GM12891 (cell line): Measurements from ENCODE around the gene FAM47E.
"Not testable (repeated sequence)": the region's sequence is repeated elsewhere in the genome, so short reads cannot be mapped to it uniquely, and the experiment has no call there.

Source experiments
- DNase-seq: peaks from one replicate; pipeline ENCODE4 v3.0.0; 2011; ENCODE audit warnings: low spot score; ENCODE audit not compliant: insufficient read length
- FAIRE-seq: peaks from 2 replicates; lab custom pipeline; 2011; peaks lifted over from hg19 to GRCh38; lab: Jason Lieb, UNC
- PAX5 ChIP-seq: IDR thresholded peaks from 2 replicates; pipeline ENCODE4 v1.6.1; 2011; ENCODE audit warnings: low read length, moderate library complexity, mild to moderate bottlenecking; ENCODE audit not compliant: insufficient read depth, severe bottlenecking
- POLR2A ChIP-seq: IDR thresholded peaks from 2 replicates; pipeline ENCODE4 v1.6.1; 2011; ENCODE audit warnings: low read depth, low read length, control low read depth
- POLR2AphosphoS5 ChIP-seq: IDR thresholded peaks from 2 replicates; pipeline ENCODE4 v1.6.1; 2011; ENCODE audit warnings: low read depth, low read length, control low read depth
- POU2F2 ChIP-seq: IDR thresholded peaks from 2 replicates; pipeline ENCODE4 v1.6.1; 2011; ENCODE audit warnings: low read depth, mild to moderate bottlenecking, control low read depth, low read length, moderate library complexity
- SPI1 ChIP-seq: IDR thresholded peaks from 2 replicates; pipeline ENCODE4 v1.6.1; 2011; ENCODE audit warnings: low read depth, low read length, control low read depth
- TAF1 ChIP-seq: IDR thresholded peaks from 2 replicates; pipeline ENCODE4 v1.6.1; 2011; ENCODE audit warnings: low read depth, low read length, control low read depth

FAM47E gene

DNA sequence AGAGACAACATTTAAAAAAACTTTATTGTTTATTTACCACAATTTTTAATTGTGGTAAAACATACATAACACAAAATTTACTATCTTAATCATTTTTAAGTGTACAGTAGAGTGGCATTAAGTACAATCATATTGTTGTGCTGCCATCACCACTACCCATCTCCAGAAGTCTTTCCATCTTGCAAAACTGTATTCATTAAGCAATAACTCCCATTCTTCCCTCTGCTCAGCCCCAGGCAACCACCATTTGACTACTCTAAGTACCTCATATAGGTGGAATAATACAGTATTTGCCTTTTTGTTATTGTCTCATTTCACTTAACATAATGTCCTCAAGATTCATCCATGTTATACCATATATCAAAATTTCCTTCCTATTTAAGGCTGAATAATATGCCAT is 12.8 kb upstream of the FAM47E start:
- no peak for FAIRE-seq
- TF ChIP-seq POLR2AphosphoS5 (no peak), TAF1 (no peak), PAX5 (no peak), POLR2A (no peak)
- no peak for DNase-seq

- TF ChIP-seq SPI1 (no peak), POLR2AphosphoS5 (no peak), POU2F2 (no peak), POLR2A (no peak), TAF1 (no peak), PAX5 (no peak)
- no peak for FAIRE-seq
- no peak for DNase-seq
Observed at GRCh38 chr4:76240236-76240635, 11.3 kb upstream of the FAM47E start.

- DNase-seq, FAIRE-seq: not testable (repeated sequence)
Observed at GRCh38 chr4:76243877-76244276, 7.6 kb upstream of the FAM47E start.

GRCh38 chr4:76246025-76246424 is 5.5 kb upstream of the FAM47E start:
- no peak for TF ChIP-seq POU2F2
- TF ChIP-seq TAF1: no peak
- no peak for TF ChIP-seq PAX5
- TF ChIP-seq POLR2AphosphoS5: no peak
- TF ChIP-seq POLR2A: no peak
- no peak for TF ChIP-seq SPI1
- FAIRE-seq: no peak
- no peak for DNase-seq

DNA sequence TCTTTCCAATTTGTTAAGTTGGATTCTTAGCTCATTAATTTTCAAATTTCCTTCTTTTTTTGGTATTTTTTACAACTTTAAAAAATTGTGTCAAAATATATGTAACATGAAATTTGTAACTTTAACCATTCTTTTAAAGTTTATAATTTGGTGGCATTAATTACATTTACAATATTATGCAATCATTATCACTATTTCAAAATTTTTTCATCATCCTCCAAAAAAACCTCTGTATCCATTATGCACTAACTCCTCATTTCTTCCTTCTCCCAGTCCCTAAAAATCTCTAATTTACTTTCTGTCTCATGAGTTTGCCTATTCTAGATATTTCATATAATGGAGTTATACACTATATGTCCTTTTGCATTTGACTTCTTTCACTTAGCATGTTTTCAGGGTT is 4.7 kb upstream of the FAM47E start:
- no peak for TF ChIP-seq TAF1
- no peak for TF ChIP-seq SPI1
- TF ChIP-seq POLR2A: no peak
- no peak for TF ChIP-seq POLR2AphosphoS5
- TF ChIP-seq PAX5: no peak
- TF ChIP-seq POU2F2: no peak
- no peak for FAIRE-seq
- DNase-seq: no peak

GRCh38 chr4:76250962-76251361 is 559 bp upstream of the FAM47E start:
- FAIRE-seq (no peak), DNase-seq (no peak)
- no peak for TF ChIP-seq POLR2AphosphoS5
- TF ChIP-seq POU2F2: no peak
- no peak for TF ChIP-seq POLR2A
- no peak for TF ChIP-seq PAX5
- no peak for TF ChIP-seq SPI1
- TF ChIP-seq TAF1: no peak

GRCh38 chr4:76252271-76252653 is 741 bp downstream of the FAM47E start:
- TF ChIP-seq SPI1: no peak
- TF ChIP-seq POU2F2: no peak
- no peak for TF ChIP-seq POLR2AphosphoS5
- no peak for TF ChIP-seq POLR2A
- no peak for TF ChIP-seq PAX5
- no peak for TF ChIP-seq TAF1
- FAIRE-seq: no peak
- DNase-seq: no peak

- FAIRE-seq: no peak
- DNase-seq: no peak
- TF ChIP-seq POLR2AphosphoS5: no peak
- no peak for TF ChIP-seq SPI1
- no peak for TF ChIP-seq TAF1
- TF ChIP-seq POLR2A: no peak
- no peak for TF ChIP-seq POU2F2
- TF ChIP-seq PAX5: no peak
Observed at GRCh38 chr4:76253511-76253910, 2.0 kb downstream of the FAM47E start.

DNA sequence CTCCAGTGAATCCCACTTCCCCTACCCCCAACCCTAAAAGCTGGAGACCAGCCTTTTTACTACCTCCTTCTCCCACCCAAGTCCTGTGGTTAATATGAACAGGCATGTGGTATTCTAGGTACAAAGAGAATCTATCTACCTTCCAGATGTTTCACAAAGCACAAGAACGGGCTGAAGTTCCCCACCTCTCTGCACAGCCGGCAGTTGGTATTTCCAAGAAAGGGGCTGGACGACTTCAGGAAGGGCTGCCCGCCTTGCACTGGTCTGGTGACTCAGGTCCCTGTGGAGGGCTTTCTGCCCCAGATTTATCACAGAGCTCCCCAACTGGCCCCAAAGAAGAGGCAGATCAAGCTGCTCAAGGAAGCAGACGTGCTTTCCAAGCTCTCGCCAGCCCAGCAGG is 4.5 kb downstream of the FAM47E start:
- no peak for TF ChIP-seq PAX5
- no peak for TF ChIP-seq SPI1
- no peak for TF ChIP-seq TAF1
- TF ChIP-seq POLR2A: no peak
- no peak for TF ChIP-seq POU2F2
- TF ChIP-seq POLR2AphosphoS5: no peak
- no peak for FAIRE-seq
- DNase-seq: no peak

GRCh38 chr4:76256968-76257367 is 5.4 kb downstream of the FAM47E start:
- TF ChIP-seq POU2F2 (no peak), PAX5 (no peak), SPI1 (no peak), POLR2A (no peak), POLR2AphosphoS5 (no peak), TAF1 (no peak)
- DNase-seq (no peak), FAIRE-seq (no peak)

DNA sequence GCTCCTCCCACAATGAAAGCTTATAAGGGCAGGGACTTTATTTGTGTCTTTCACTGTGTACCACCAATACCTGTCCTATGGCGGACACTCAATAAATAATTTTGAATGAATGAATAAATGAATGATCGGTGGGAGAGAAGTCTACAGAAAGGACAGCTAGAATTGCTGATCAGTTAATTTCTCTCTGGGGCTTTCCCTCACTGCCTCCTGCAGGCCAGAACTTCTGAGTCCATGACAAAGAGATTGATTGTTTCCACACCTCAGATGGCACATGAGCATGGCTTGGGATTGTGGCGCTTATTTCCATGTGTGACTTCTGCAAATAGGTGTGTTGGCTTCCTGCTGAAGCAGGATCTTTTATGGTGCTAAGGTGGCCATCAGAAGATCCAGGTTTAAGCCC is 6.3 kb downstream of the FAM47E start:
- no peak for TF ChIP-seq POLR2A
- no peak for TF ChIP-seq TAF1
- TF ChIP-seq PAX5: no peak
- TF ChIP-seq POLR2AphosphoS5: no peak
- no peak for TF ChIP-seq SPI1
- no peak for TF ChIP-seq POU2F2
- DNase-seq (no peak), FAIRE-seq (no peak)

DNA sequence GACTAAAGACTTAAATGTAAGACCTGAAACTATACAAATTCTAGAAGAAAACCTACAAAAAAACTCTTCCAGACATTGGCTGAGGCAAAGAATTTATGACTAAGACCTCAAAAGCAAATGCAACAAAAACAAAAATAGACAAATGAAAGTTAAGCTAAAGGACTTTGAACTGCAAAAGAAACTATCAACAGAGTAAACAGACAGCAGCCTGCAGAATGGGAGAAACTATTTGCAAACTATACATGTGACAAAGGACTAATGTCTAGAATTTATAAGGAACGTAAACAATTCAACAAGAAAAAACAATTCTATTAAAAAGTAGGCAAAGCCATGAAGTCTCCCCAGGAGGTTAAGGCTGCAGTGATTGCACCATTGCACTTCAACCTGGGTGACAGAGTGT is 9.1 kb downstream of the FAM47E start:
- TF ChIP-seq POLR2A: no peak
- no peak for TF ChIP-seq POLR2AphosphoS5
- TF ChIP-seq SPI1: no peak
- TF ChIP-seq PAX5: no peak
- no peak for TF ChIP-seq POU2F2
- TF ChIP-seq TAF1: no peak
- DNase-seq: no peak
- no peak for FAIRE-seq
